Stimulated activated CD4-positive, alpha-beta T cell treated with anti-CD3 and anti-CD28 coated beads, Interleukin-15, amount 100 ng/mL, for 24 hours (primary cell): Measurements from ENCODE around the gene JMJD7.

Experiments used
- DNase-seq: peaks from one replicate; pipeline ENCODE4 v3.0.0-alpha.2; 2020

The JMJD7 gene

GRCh38 chr15:41822957-41823356, 4.9 kb upstream of the JMJD7 start:
- DNase-seq: no peak

GRCh38 chr15:41823502-41823901, 4.4 kb upstream of the JMJD7 start:
- DNase-seq: no peak

- DNase-seq: no peak
Measured at GRCh38 chr15:41824062-41824745, 3.7 kb upstream of the JMJD7 start.

GRCh38 chr15:41825145-41825544, 2.7 kb upstream of the JMJD7 start:
- no peak for DNase-seq

GRCh38 chr15:41825572-41826535, 2.0 kb upstream of the JMJD7 start:
- no peak for DNase-seq

- peak; percentile 37 for DNase-seq
Measured at GRCh38 chr15:41827290-41827879, 507 bp upstream of the JMJD7 start.

GRCh38 chr15:41828807-41829141, 882 bp downstream of the JMJD7 start:
- no peak for DNase-seq

- DNase-seq: no peak
Measured at GRCh38 chr15:41829959-41830646, 2.2 kb downstream of the JMJD7 start.

- DNase-seq: peak; percentile 62
Measured at GRCh38 chr15:41831291-41831690, 3.4 kb downstream of the JMJD7 start.

GRCh38 chr15:41832208-41832607, 4.3 kb downstream of the JMJD7 start:
- no peak for DNase-seq

GRCh38 chr15:41832875-41833274, 5.0 kb downstream of the JMJD7 start:
- peak; percentile 22 for DNase-seq

- no peak for DNase-seq
Measured at GRCh38 chr15:41834096-41834495, 6.2 kb downstream of the JMJD7 start.

- no peak for DNase-seq
Measured at GRCh38 chr15:41836073-41836472, 8.2 kb downstream of the JMJD7 start.

GRCh38 chr15:41836713-41837454, 9.0 kb downstream of the JMJD7 start:
- DNase-seq: no peak

- DNase-seq: no peak
Measured at GRCh38 chr15:41838400-41838897, 10.6 kb downstream of the JMJD7 start, which contains the start of gene PLA2G4B. Gene PLA2G4B, plus strand, starts transcription at chr15:41838847. Its CDS starts 67 bp downstream, at chr15:41838914.

- DNase-seq: no peak
Measured at GRCh38 chr15:41839781-41840491, 12.0 kb downstream of the JMJD7 start.

GRCh38 chr15:41840673-41841072, 12.8 kb downstream of the JMJD7 start:
- no peak for DNase-seq

- no peak for DNase-seq
Measured at GRCh38 chr15:41841131-41841530, 13.2 kb downstream of the JMJD7 start.

GRCh38 chr15:41842229-41842628, 14.3 kb downstream of the JMJD7 start:
- DNase-seq: no peak

GRCh38 chr15:41843571-41843970, 15.7 kb downstream of the JMJD7 start:
- DNase-seq: no peak

GRCh38 chr15:41844814-41845213, 16.9 kb downstream of the JMJD7 start:
- no peak for DNase-seq
